Epithelial cell of esophagus (primary cell): ENCODE results near the gene FUOM.

Source experiments
- DNase-seq: peaks from one replicate; pipeline ENCODE4 v3.0.0; 2010; ENCODE audit warnings: low read depth
- H3K4me3 ChIP-seq: 2 replicates; pipeline ENCODE4 v1.5.1; 2011; ENCODE audit warnings: mild to moderate bottlenecking, low read length, control low read depth
- CTCF ChIP-seq: IDR thresholded peaks from 2 replicates; pipeline ENCODE4 v1.5.1; 2011; ENCODE audit warnings: low read depth, mild to moderate bottlenecking, low read length, control low read depth, inconsistent platforms; ENCODE audit not compliant: insufficient read depth; ENCODE audit errors: missing control alignments

Gene FUOM

GRCh38 chr10:133364645-133365431 lies 7.0 kb upstream of the FUOM start:
- TF ChIP-seq CTCF: no peak
- H3K4me3 ChIP-seq: no peak overlapping the region
- DNase-seq: no peak

- no peak for TF ChIP-seq CTCF
- no peak overlapping the region for H3K4me3 ChIP-seq
- DNase-seq: no peak
These were observed 5.0 kb upstream of the FUOM start for GRCh38 chr10:133362846-133363245.

GRCh38 chr10:133361773-133362441 lies 4.1 kb upstream of the FUOM start:
- DNase-seq: no peak
- no peak overlapping the region for H3K4me3 ChIP-seq

GRCh38 chr10:133361227-133361626 lies 3.4 kb upstream of the FUOM start:
- TF ChIP-seq CTCF: no peak
- DNase-seq: no peak
- no peak overlapping the region for H3K4me3 ChIP-seq

More at GRCh38 chr10:133361773-133362441, 4.1 kb upstream of the FUOM start:
- TF ChIP-seq CTCF: no peak

- H3K4me3 ChIP-seq: no peak overlapping the region
- no peak for TF ChIP-seq CTCF
- no peak for DNase-seq
These were observed 2.3 kb upstream of the FUOM start for GRCh38 chr10:133359972-133360610.

- DNase-seq: peak; percentile 73
- H3K4me3 ChIP-seq: no peak overlapping the region
- TF ChIP-seq CTCF: no peak
These were observed 1.7 kb upstream of the FUOM start for GRCh38 chr10:133359554-133359971.
